ENCODE results near the gene PLA2G15.

PLA2G15 gene

DNA sequence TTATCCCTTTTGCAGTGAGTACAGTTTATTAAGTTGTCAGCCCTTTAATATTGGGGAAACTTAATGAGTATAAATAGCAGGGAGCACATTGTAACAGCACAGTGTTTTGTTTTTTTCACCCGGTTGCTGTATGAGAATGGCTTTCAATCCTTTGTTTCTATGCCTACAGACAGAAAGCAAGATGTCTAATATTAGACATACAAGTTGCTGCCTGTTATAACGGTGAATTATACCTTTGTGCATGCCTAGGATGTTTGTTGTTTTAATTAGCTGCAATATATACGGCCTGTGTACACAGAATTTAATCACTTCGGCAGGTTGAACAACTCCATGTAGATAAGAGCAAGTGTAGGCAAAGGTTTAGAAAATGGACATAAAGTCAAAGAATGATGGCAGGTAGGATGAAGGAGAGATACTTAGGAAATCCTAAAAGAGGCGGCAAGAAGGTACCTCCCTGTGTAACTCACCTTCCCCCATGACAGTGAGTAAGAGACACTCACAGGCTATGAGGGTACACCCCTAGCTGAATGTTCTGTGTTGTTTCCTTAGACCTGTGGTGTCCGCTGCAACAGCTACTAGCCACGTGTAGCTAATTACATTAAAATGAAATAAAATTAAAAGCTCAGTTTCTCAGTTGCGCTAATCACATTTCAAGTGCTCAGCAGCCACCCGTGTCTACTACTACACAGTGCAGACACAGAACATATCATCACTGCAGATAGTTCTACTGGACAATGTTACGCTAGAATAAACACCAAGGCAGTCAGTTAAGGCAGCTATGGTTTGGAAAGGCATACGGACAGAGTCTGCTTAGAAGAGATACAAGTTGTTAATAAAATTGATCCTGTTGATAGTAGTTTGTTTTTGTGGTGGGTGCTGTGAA lies 54.6 kb downstream of the PLA2G15 start:
- no peak for DNase-seq

- DNase-seq = no peak
These were observed 55.7 kb downstream of the PLA2G15 start for GRCh38 chr16:68300734-68301459.

DNA sequence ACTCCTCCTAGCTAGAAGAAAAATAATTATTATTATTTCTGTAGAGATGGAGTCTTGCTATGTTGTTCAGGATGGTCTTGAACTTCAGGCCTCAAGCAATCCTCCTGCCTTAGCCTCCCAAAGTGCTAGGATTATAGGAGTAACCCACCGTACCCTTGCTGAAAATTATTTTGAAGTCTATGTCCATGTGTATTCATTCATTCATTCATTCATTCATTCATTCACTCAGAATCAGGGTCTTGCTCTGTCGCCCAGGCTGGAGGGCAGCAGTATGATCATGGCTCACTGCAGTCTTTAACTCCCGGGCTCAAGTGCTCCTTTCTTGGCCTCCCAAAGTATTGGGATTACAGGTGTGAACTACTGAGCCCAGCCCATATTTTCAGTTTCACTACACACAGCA lies 61.5 kb downstream of the PLA2G15 start:
- DNase-seq = no peak

DNA sequence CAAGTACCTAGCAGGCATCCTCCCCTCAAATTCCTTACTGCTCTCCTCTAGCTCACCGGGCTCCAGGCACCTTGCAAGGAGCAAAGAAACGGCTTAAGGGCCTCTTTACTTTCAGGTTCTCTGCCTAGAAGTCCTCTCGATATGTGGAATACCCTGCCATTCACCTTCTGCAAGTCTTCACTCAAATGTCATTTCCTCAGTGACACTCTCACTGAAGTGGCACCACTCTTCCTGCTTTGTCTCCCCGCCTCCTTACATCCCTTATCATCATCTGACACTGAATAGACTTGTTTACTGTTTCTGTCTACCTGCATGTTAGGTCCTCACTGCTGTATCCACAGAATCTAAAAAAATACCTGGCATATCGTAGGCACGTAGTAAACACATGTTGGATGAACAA lies 64.6 kb downstream of the PLA2G15 start:
- no peak for DNase-seq

- no peak for DNase-seq
These were observed 65.2 kb downstream of the PLA2G15 start for GRCh38 chr16:68310437-68310773.

Data from SHP77 (cell line).